Lower leg skin (tissue), 3 donors: ENCODE results near the gene STARD8.

ENCODE experiments used
- CTCF ChIP-seq, 3 donors: fragments of 450-650 bp; IDR thresholded peaks; one replicate each; pipeline ENCODE4 v1.5.1; 2016; ENCODE audit warnings: antibody characterized with exemption in 3 of 3, mild to moderate bottlenecking in 3 of 3, moderate library complexity in 2 of 3
- POLR2A ChIP-seq, 2 donors: fragments of 450-650 bp; IDR thresholded peaks; one replicate each; pipeline ENCODE4 v1.6.1; 2016 to 2017; ENCODE audit warnings: antibody characterized with exemption in 2 of 2, mild to moderate bottlenecking in 1 of 2, moderate library complexity in 1 of 2

GRCh38 chrX:68763481-68763880 lies 116.0 kb downstream of the STARD8 start:
- TF ChIP-seq CTCF (IDR thresholded peaks at IDR 0.05) (no peak), POLR2A (IDR thresholded peaks at IDR 0.05) (no peak)
